Measurements from ENCODE around the gene SNAP47. TPM values are rescaled to one million over a fixed set of nuclear protein-coding genes. Genes with fewer than 3 reads are reported as not detected.
A peak's percentile ranks its signal among the peaks of the same experiment; 100 is the strongest.

The SNAP47 gene
- total RNA-seq, 1 experiment from 2014 or later: 39.4 TPM

DNA sequence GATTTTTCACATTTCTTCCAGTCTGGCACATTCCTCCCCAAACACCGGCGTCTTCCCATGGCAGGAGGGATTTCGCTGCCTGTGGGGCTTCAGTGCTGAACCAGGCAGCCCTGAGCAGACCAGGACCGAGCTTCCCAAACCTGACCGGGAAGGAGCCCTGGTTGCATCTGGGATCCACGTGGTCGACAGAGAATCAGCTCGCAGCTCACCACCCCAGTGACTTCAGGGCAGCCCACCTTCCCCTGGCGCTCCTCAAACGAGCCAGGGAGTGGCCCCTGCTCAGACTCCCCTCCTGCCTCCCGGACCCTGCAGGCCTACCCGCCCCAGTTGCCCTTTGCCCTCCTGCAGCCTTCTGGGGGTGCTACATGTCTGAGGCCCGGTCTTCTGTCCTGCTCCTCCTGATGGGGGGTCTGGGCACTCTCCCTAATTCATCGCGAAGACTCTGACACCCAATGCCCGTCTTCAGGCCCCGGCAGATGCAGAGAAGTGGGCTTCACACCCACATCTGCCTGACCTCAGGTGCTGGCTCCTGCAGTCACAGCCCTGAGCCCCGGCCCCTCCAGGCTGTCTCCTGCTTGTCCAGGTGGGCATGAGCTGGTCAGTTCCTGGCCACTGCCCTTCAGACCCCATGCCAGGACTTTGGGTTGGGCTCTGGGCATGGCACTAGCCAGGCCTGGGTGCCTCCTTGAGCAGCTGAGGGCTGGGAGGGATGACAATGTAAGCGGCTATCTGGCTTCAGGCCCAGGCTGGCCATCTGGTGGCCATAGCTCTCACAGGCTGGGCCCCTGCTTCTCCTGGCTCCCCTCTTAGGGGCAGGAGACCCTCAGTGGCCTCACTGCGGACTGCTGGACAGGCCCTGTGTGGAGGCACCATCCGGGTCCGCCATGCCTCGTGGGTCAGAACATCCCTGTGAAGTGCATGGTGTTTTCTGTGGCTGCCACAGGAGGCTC lies 54.1 kb downstream of the SNAP47 start:
- H3K4me3 Mint-ChIP-seq (ENCODE audit: low read depth, unreplicated experiment): peak overlapping the region; percentile 72
- intact Hi-C loops (cut with micrococcal nuclease; ENCODE audit: unreplicated experiment): no loop called here
- no peaks in the 10 kb centered on the region for H3K9me3 Mint-ChIP-seq (ENCODE audit: low read depth, unreplicated experiment)
- H3K27ac Mint-ChIP-seq (ENCODE audit: unreplicated experiment): no peak overlapping the region
- TF ChIP-seq, protein P1, sequence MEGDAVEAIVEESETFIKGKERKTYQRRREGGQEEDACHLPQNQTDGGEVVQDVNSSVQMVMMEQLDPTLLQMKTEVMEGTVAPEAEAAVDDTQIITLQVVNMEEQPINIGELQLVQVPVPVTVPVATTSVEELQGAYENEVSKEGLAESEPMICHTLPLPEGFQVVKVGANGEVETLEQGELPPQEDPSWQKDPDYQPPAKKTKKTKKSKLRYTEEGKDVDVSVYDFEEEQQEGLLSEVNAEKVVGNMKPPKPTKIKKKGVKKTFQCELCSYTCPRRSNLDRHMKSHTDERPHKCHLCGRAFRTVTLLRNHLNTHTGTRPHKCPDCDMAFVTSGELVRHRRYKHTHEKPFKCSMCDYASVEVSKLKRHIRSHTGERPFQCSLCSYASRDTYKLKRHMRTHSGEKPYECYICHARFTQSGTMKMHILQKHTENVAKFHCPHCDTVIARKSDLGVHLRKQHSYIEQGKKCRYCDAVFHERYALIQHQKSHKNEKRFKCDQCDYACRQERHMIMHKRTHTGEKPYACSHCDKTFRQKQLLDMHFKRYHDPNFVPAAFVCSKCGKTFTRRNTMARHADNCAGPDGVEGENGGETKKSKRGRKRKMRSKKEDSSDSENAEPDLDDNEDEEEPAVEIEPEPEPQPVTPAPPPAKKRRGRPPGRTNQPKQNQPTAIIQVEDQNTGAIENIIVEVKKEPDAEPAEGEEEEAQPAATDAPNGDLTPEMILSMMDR (IDR thresholded peaks at IDR 0.05; ENCODE audit: unreplicated experiment): no peak
- H3K27me3 Mint-ChIP-seq (ENCODE audit: unreplicated experiment): peaks cover 20% of the 10 kb centered on the region
- CTCF ChIA-PET: no interaction called here
- peaks cover 14% of the 10 kb centered on the region for H3K4me1 Mint-ChIP-seq (ENCODE audit: low read depth, unreplicated experiment)
- DNase-seq: no peak
- no TSS peak for BruUV-seq (replicated peaks)
- peaks cover 28% of the 10 kb centered on the region for H3K36me3 Mint-ChIP-seq (ENCODE audit: insufficient read depth, unreplicated experiment)

GRCh38 chr1:227790034-227790400 lies 54.8 kb downstream of the SNAP47 start:
- CTCF ChIA-PET: interaction anchor here (0.6 kb wide), 1 partner anchor 617 kb away, joined by 9 read pairs; the partner anchor contains the start of gene TRIM11
- Mint-ChIP-seq H3K36me3 (ENCODE audit: insufficient read depth, unreplicated experiment) (peaks cover 28% of the 10 kb centered on the region), H3K4me1 (ENCODE audit: low read depth, unreplicated experiment) (peaks cover 14% of the 10 kb centered on the region), H3K9me3 (ENCODE audit: low read depth, unreplicated experiment) (no peaks in the 10 kb centered on the region), H3K27ac (ENCODE audit: unreplicated experiment) (no peak overlapping the region), H3K4me3 (ENCODE audit: low read depth, unreplicated experiment) (no peak overlapping the region), H3K27me3 (ENCODE audit: unreplicated experiment) (peaks cover 25% of the 10 kb centered on the region)
- no peak for DNase-seq
- TF ChIP-seq, protein P1 (IDR thresholded peaks at IDR 0.05; ENCODE audit: unreplicated experiment): no peak
- no TSS peak for BruUV-seq (replicated peaks)
- intact Hi-C loops (cut with micrococcal nuclease; ENCODE audit: unreplicated experiment): no loop called here

- no peak overlapping the region for H3K4me3 Mint-ChIP-seq (ENCODE audit: low read depth, unreplicated experiment)
- DNase-seq: no peak
- TF ChIP-seq, protein P1 (IDR thresholded peaks at IDR 0.05; ENCODE audit: unreplicated experiment): no peak
- intact Hi-C loops (cut with micrococcal nuclease; ENCODE audit: unreplicated experiment): no loop called here
- H3K27me3 Mint-ChIP-seq (ENCODE audit: unreplicated experiment): peaks cover 22% of the 10 kb centered on the region
- H3K27ac Mint-ChIP-seq (ENCODE audit: unreplicated experiment): no peak overlapping the region
- no peaks in the 10 kb centered on the region for H3K9me3 Mint-ChIP-seq (ENCODE audit: low read depth, unreplicated experiment)
- H3K36me3 Mint-ChIP-seq (ENCODE audit: insufficient read depth, unreplicated experiment): peaks cover 26% of the 10 kb centered on the region
- H3K4me1 Mint-ChIP-seq (ENCODE audit: low read depth, unreplicated experiment): peaks cover 14% of the 10 kb centered on the region
- BruUV-seq (replicated peaks): no TSS peak
- CTCF ChIA-PET: no interaction called here
Observed at GRCh38 chr1:227790868-227791267, 55.6 kb downstream of the SNAP47 start.

DNA sequence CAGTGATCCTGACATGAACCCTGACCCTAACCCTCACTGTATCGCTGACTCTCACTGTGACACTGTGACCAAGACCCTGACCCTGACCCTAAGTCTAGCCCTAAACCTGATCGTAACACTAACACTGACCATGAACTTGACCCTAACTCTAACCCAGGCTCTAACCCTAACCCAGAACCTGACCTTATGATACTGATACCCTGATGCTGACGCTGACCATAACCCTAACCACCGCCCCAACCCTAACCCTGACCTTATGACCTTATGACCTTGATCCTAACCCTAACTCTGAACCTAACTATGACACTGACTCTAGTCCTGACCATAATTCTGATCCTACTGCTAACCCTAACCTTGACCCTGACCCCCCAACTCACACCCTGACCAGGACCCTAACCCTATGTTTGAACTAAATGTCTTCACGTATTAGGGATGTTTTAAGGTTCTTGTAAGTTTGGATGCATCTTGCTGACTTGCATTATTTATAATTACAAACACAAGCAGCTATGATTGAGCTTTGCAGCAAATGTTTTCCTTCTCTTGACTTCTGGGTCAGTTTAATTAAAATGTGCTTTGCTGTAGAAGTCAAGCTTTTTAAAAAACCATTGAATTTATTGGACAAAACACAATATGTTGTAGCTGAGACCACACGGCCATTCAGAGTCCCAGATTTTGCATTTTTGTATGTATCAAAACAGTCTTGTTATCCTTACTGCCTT lies 56.3 kb downstream of the SNAP47 start:
- TF ChIP-seq, protein P1 (IDR thresholded peaks at IDR 0.05; ENCODE audit: unreplicated experiment): no peak
- no peaks in the 10 kb centered on the region for H3K9me3 Mint-ChIP-seq (ENCODE audit: low read depth, unreplicated experiment)
- H3K27ac Mint-ChIP-seq (ENCODE audit: unreplicated experiment): no peak overlapping the region
- CTCF ChIA-PET: no interaction called here
- DNase-seq: no peak
- BruUV-seq (replicated peaks): no TSS peak
- intact Hi-C loops (cut with micrococcal nuclease; ENCODE audit: unreplicated experiment): no loop called here
- H3K36me3 Mint-ChIP-seq (ENCODE audit: insufficient read depth, unreplicated experiment): peaks cover 20% of the 10 kb centered on the region
- no peak overlapping the region for H3K4me3 Mint-ChIP-seq (ENCODE audit: low read depth, unreplicated experiment)
- peaks cover 10% of the 10 kb centered on the region for H3K4me1 Mint-ChIP-seq (ENCODE audit: low read depth, unreplicated experiment)
- peaks cover 18% of the 10 kb centered on the region for H3K27me3 Mint-ChIP-seq (ENCODE audit: unreplicated experiment)

All from Calu3 (cell line).